HCT116 (cell line): ENCODE measurements around the gene AGFG2. TPM values are rescaled to one million over a fixed set of nuclear protein-coding genes. Genes with fewer than 3 reads are reported as not detected.

ENCODE experiments used
- ATAC-seq: fragments of 200-7000 bp; cut with Tn5 transposase; 2 replicates; pipeline ENCODE4 v1.9.1; 2020; ENCODE audit warnings: mild to moderate bottlenecking, moderate library complexity
- BruUV-seq: library from RNA; stranded (reverse); fragments of 400-500 nt; replicated peaks from 2 replicates; lab custom pipeline; 2021; lab: Mats Ljungman, UMichigan
- CTCF ChIA-PET: fragments of 300-600 bp; sonication (Branson Sonifier 250); formaldehyde crosslinking; loops from one replicate; lab custom pipeline; 2021; ENCODE audit warnings: antibody characterized with exemption; lab: Charles Lee
- POLR2A ChIA-PET: fragments of 300-600, 350-600 bp; sonication (Branson Sonifier 250); formaldehyde crosslinking; loops from one replicate; lab custom pipeline; 2021; ENCODE audit warnings: antibody characterized with exemption; lab: Charles Lee
- RAD21 ChIA-PET, 2 experiments: fragments of 300-600 bp; sonication (Branson Sonifier 250); formaldehyde crosslinking; loops; one replicate each; lab custom pipeline; 2023; ENCODE audit warnings: low total read pairs in 2 of 2; ENCODE audit not compliant: uncharacterized antibody in 2 of 2, unreplicated experiment in 2 of 2, low non-redundant PET in 1 of 2; lab: Charles Lee
- DNase-seq: peaks from one replicate; pipeline ENCODE4 v3.0.0-alpha.2; 2010; ENCODE audit warnings: low read depth, low spot score
- H2AFZ ChIP-seq: fragments of 200-600 bp; shearing (Covaris generic), sonication (generic); 2 replicates; pipeline ENCODE4 v1.6.1; 2017; ENCODE audit warnings: low read depth, mixed run types, mixed read lengths, antibody characterized with exemption, low read length; ENCODE audit not compliant: poor library complexity, severe bottlenecking
- H3K27ac ChIP-seq: 2 replicates; pipeline ENCODE4 v1.5.1; 2012; ENCODE audit warnings: low read depth, low read length
- H3K27me3 ChIP-seq: fragments of 200-600 bp; sonication (generic); 2 replicates; pipeline ENCODE4 v1.6.1; 2016; ENCODE audit warnings: mixed run types, low read length, mixed read lengths; ENCODE audit not compliant: insufficient read depth
- H3K36me3 ChIP-seq, 2 experiments: fragments of 200-500 bp in 1 of 2; fragments of 200-600 bp in 1 of 2; sonication (Bioruptor generic) in 1 of 2; sonication (generic) in 1 of 2; 2 replicates each; pipeline versions ENCODE4 v1.5.1 to v1.6.1; 2014 to 2016; ENCODE audit warnings: low read length in 2 of 2, inconsistent platforms in 1 of 2, mixed read lengths in 1 of 2, mixed run types in 1 of 2; ENCODE audit not compliant: insufficient read depth in 2 of 2, control insufficient read depth in 1 of 2
- H3K4me1 ChIP-seq, 2 experiments: fragments of 200-600 bp in 1 of 2; sonication (generic) in 1 of 2; 2 replicates each; pipeline versions ENCODE4 v1.5.1 to v1.6.1; 2012 to 2017; ENCODE audit warnings: low read length in 2 of 2, inconsistent platforms in 1 of 2, mild to moderate bottlenecking in 1 of 2, mixed read lengths in 1 of 2, mixed run types in 1 of 2, moderate library complexity in 1 of 2; ENCODE audit not compliant: insufficient read depth in 2 of 2, control insufficient read depth in 1 of 2
- H3K4me2 ChIP-seq: fragments of 200-600 bp; sonication (generic); 2 replicates; pipeline ENCODE4 v1.6.1; 2017; ENCODE audit warnings: mixed run types, low read length, mixed read lengths
- H3K4me3 ChIP-seq, 2 experiments: fragments of 200-600 bp in 1 of 2; sonication (generic) in 1 of 2; replicated peaks in 1 of 2; 2 replicates each; pipeline ENCODE4 v1.5.1; 2011 to 2016; ENCODE audit warnings: low read length in 2 of 2, control low read depth in 1 of 2, low read depth in 1 of 2, mild to moderate bottlenecking in 1 of 2, mixed read lengths in 1 of 2, mixed run types in 1 of 2
- H3K79me2 ChIP-seq: fragments of 200-600 bp; sonication (generic); 2 replicates; pipeline ENCODE4 v1.6.1; 2017; ENCODE audit warnings: mild to moderate bottlenecking, mixed run types, low read length, moderate library complexity, mixed read lengths; ENCODE audit not compliant: insufficient read depth
- H3K9ac ChIP-seq: fragments of 200-600 bp; sonication (generic); 2 replicates; pipeline ENCODE4 v1.6.1; 2016; ENCODE audit warnings: low read length, mixed read lengths
- H3K9me2 ChIP-seq: fragments of 200-600 bp; sonication (generic), shearing (Covaris generic); 2 replicates; pipeline ENCODE4 v1.6.1; 2017; ENCODE audit warnings: mixed run types, mild to moderate bottlenecking, moderate library complexity; ENCODE audit not compliant: insufficient read depth
- H3K9me3 ChIP-seq, 2 experiments: fragments of 200-500 bp in 1 of 2; fragments of 200-600 bp in 1 of 2; sonication (Bioruptor generic) in 1 of 2; sonication (generic) in 1 of 2; 2 replicates each; pipeline ENCODE4 v1.6.1; 2014 to 2017; ENCODE audit warnings: low read length in 2 of 2, mixed read lengths in 2 of 2, inconsistent platforms in 1 of 2, low read depth in 1 of 2, mild to moderate bottlenecking in 1 of 2, mixed run types in 1 of 2, moderate library complexity in 1 of 2; ENCODE audit not compliant: control insufficient read depth in 1 of 2, insufficient read depth in 1 of 2
- H4K20me1 ChIP-seq: fragments of 200-600 bp; sonication (generic), shearing (Covaris generic); 2 replicates; pipeline ENCODE4 v1.6.1; 2017; ENCODE audit warnings: mixed run types, mild to moderate bottlenecking, moderate library complexity; ENCODE audit not compliant: insufficient read depth
- ATF3 ChIP-seq: IDR thresholded peaks from 2 replicates; pipeline ENCODE4 v1.6.1; 2012
- CEBPB ChIP-seq: IDR thresholded peaks from 2 replicates; pipeline ENCODE4 v1.6.1; 2012; ENCODE audit warnings: low read depth
- ELF1 ChIP-seq: IDR thresholded peaks from 2 replicates; pipeline ENCODE4 v1.6.1; 2012; ENCODE audit warnings: low read depth, borderline replicate concordance
- EZH2 ChIP-seq: fragments of 200-600 bp; sonication (generic); IDR thresholded peaks from 2 replicates; pipeline ENCODE4 v1.6.1; 2017; ENCODE audit warnings: antibody characterized with exemption, mixed run types
- JUND ChIP-seq: IDR thresholded peaks from 2 replicates; pipeline ENCODE4 v1.6.1; 2012
- POLR2A ChIP-seq: IDR thresholded peaks from 2 replicates; pipeline ENCODE4 v1.7.0; 2011; ENCODE audit warnings: borderline replicate concordance; ENCODE audit not compliant: insufficient read depth, insufficient read length; ENCODE audit errors: extremely low read depth
- RAD21 ChIP-seq: IDR thresholded peaks from 2 replicates; pipeline ENCODE4 v1.6.1; 2012; ENCODE audit warnings: low read depth, mild to moderate bottlenecking
- REST ChIP-seq: IDR thresholded peaks from 2 replicates; pipeline ENCODE4 v1.6.1; 2012; ENCODE audit warnings: low read depth
- SIN3A ChIP-seq: IDR thresholded peaks from 2 replicates; pipeline ENCODE4 v1.6.1; 2012; ENCODE audit warnings: low read depth
- SP1 ChIP-seq: IDR thresholded peaks from 2 replicates; pipeline ENCODE4 v1.6.1; 2012; ENCODE audit warnings: low read depth
- SRF ChIP-seq: IDR thresholded peaks from 2 replicates; pipeline ENCODE4 v1.6.1; 2012; ENCODE audit warnings: low read depth
- TCF7L2 ChIP-seq: IDR thresholded peaks from 2 replicates; pipeline ENCODE4 v1.7.0; 2011; ENCODE audit warnings: borderline replicate concordance, inconsistent platforms; ENCODE audit not compliant: insufficient read depth, insufficient read length; ENCODE audit errors: extremely low read depth
- YY1 ChIP-seq: IDR thresholded peaks from 2 replicates; pipeline ENCODE4 v1.6.1; 2011; ENCODE audit warnings: low read length, low read depth, moderate library complexity, mild to moderate bottlenecking; ENCODE audit not compliant: insufficient replicate concordance; ENCODE audit errors: extremely low read depth
- ZBTB33 ChIP-seq: IDR thresholded peaks from 2 replicates; pipeline ENCODE4 v1.6.1; 2011; ENCODE audit warnings: mild to moderate bottlenecking, low read length, moderate library complexity; ENCODE audit not compliant: insufficient replicate concordance; ENCODE audit errors: extremely low read depth
- ZFX ChIP-seq: fragments of 450-650 bp; IDR thresholded peaks from 2 replicates; pipeline ENCODE4 v1.6.1; 2017
- ZNF274 ChIP-seq: fragments of 200-500 bp; sonication (Bioruptor generic); IDR thresholded peaks from 2 replicates; pipeline ENCODE4 v1.6.1; 2014; ENCODE audit warnings: mild to moderate bottlenecking, low read depth, low read length, inconsistent platforms
- intact Hi-C: fragments of 100-400 bp; cut with micrococcal nuclease; formaldehyde crosslinking; loops from 2 replicates; pipeline ENCODE4 v1.10.0; 2022
- total RNA-seq: library from RNA; stranded (reverse); gene quantifications from one replicate; pipeline ENCODE4 v1.2.1, GENCODE V29; 2021; ENCODE audit not compliant: unreplicated experiment

Gene AGFG2
- total RNA-seq, 1 experiment from 2014 or later, result 14.0 TPM

GRCh38 chr7:100519580-100519979, 19.4 kb upstream of the AGFG2 start:
- Histone ChIP-seq H3K4me3 (no peak overlapping the region), H3K27ac (no peak overlapping the region)
- TF ChIP-seq RAD21 (no peak), ZFX (no peak), ZNF274 (no peak), JUND (no peak), SIN3A (no peak), YY1 (no peak), TCF7L2 (no peak), ELF1 (no peak), SP1 (no peak)
- TF ChIP-seq, all 23 proteins: peak for 0
- Histone ChIP-seq H3K4me1 (peaks cover 8 to 19% of the 10 kb centered on the region in 2 experiments), H2AFZ (peak overlapping the region; percentile 9), H3K9me3 (no peaks in the 10 kb centered on the region), H3K9ac (no peak overlapping the region), H3K79me2 (no peaks in the 10 kb centered on the region), H3K27me3 (no peaks in the 10 kb centered on the region), H3K36me3 (no peaks in the 10 kb centered on the region), H4K20me1 (no peaks in the 10 kb centered on the region), H3K9me2 (no peaks in the 10 kb centered on the region), H3K4me2 (no peak overlapping the region)
- ChIA-PET RAD21 (no interaction called here), POLR2A (interaction anchor here (0.9 to 1.2 kb wide), 2 partner anchors 19 to 40 kb away, joined by 3 read pairs; partner anchors contain the start of gene AGFG2), CTCF (no interaction called here)
- BruUV-seq, result no TSS peak
- intact Hi-C loops, result no loop called here
- DNase-seq, result no peak
- ATAC-seq, result no peak

GRCh38 chr7:100520138-100520537, 18.9 kb upstream of the AGFG2 start:
- no peaks in the 10 kb centered on the region for H3K27me3 ChIP-seq
- ATAC-seq (no peak), DNase-seq (no peak)
- H3K9me2 ChIP-seq, result no peaks in the 10 kb centered on the region
- no peaks in the 10 kb centered on the region for H3K36me3 ChIP-seq
- ChIA-PET CTCF (no interaction called here), POLR2A (interaction anchor here (0.9 to 1.2 kb wide), 2 partner anchors 19 to 41 kb away, joined by 3 read pairs; partner anchors contain the start of gene AGFG2), RAD21 (no interaction called here)
- H4K20me1 ChIP-seq, result no peaks in the 10 kb centered on the region
- H3K4me3 ChIP-seq, result no peak overlapping the region
- peak overlapping the region; percentile 9 for H2AFZ ChIP-seq
- TF ChIP-seq JUND (no peak), TCF7L2 (no peak), RAD21 (no peak), SRF (no peak), POLR2A (no peak), YY1 (no peak), ZBTB33 (no peak), EZH2 (no peak), ZFX (no peak), REST (no peak), ATF3 (no peak), CEBPB (no peak), SIN3A (no peak)
- no TSS peak for BruUV-seq
- no peaks in the 10 kb centered on the region for H3K79me2 ChIP-seq
- peaks cover 2 to 13% of the 10 kb centered on the region in 2 experiments for H3K4me1 ChIP-seq
- no peaks in the 10 kb centered on the region for H3K9me3 ChIP-seq
- H3K4me2 ChIP-seq, result no peak overlapping the region
- H3K9ac ChIP-seq, result no peak overlapping the region
- no peak overlapping the region for H3K27ac ChIP-seq
- intact Hi-C loops, result no loop called here
